HepG2 (cell line): ENCODE results near the gene MPPE1. TPM values are rescaled to one million over a fixed set of nuclear protein-coding genes. Genes with fewer than 3 reads are reported as not detected.

Source experiments
- BCL3 ChIP-seq: sonication (generic); formaldehyde crosslinking; IDR thresholded peaks from 2 replicates; pipeline ENCODE4 v1.5.1; 2020; ENCODE audit warnings: mild to moderate bottlenecking, missing genetic modification reagents, moderate library complexity
- CCAR2 ChIP-seq: fragments of 200-400 bp; formaldehyde crosslinking; optimal IDR thresholded peaks from 2 replicates; pipeline ENCODE3; 2018; ENCODE audit warnings: low read depth, mild to moderate bottlenecking, low read length, moderate library complexity
- DPF2 ChIP-seq: sonication (generic); formaldehyde crosslinking; IDR thresholded peaks from 2 replicates; pipeline ENCODE4 v1.4.0; 2020; ENCODE audit warnings: mild to moderate bottlenecking, low read depth, missing genetic modification reagents, borderline replicate concordance
- GFI1 ChIP-seq: sonication (generic); formaldehyde crosslinking; IDR thresholded peaks from 2 replicates; pipeline ENCODE4 v1.5.0; 2020; ENCODE audit warnings: missing genetic modification reagents, mild to moderate bottlenecking, borderline replicate concordance
- HIC2 ChIP-seq: sonication (generic); formaldehyde crosslinking; IDR thresholded peaks from 2 replicates; pipeline ENCODE4 v1.9.0; 2022; ENCODE audit warnings: low read depth, missing genetic modification reagents
- HNRNPL ChIP-seq: fragments of 200-400 bp; formaldehyde crosslinking; IDR thresholded peaks from 2 replicates; pipeline ENCODE4 v1.6.1; 2017; ENCODE audit warnings: mild to moderate bottlenecking, low read depth, low read length
- MEIS2 ChIP-seq: sonication (generic); formaldehyde crosslinking; IDR thresholded peaks from 2 replicates; pipeline ENCODE4 v1.9.0; 2021; ENCODE audit warnings: mild to moderate bottlenecking, missing genetic modification reagents
- NKX3-1 ChIP-seq: sonication (generic); formaldehyde crosslinking; IDR thresholded peaks from 2 replicates; pipeline ENCODE4 v1.5.0; 2020; ENCODE audit warnings: missing genetic modification reagents
- NR1H2 ChIP-seq: sonication (generic); formaldehyde crosslinking; IDR thresholded peaks from 2 replicates; pipeline ENCODE4 v1.8.1; 2022; ENCODE audit warnings: low read depth, missing genetic modification reagents, borderline replicate concordance
- PHF21A ChIP-seq: sonication (generic); formaldehyde crosslinking; IDR thresholded peaks from 2 replicates; pipeline ENCODE4 v1.5.0; 2020; ENCODE audit warnings: mild to moderate bottlenecking, missing genetic modification reagents
- RBAK ChIP-seq: sonication (generic); formaldehyde crosslinking; IDR thresholded peaks from 2 replicates; pipeline ENCODE4 v1.5.1; 2020; ENCODE audit warnings: mild to moderate bottlenecking, missing genetic modification reagents
- SRF ChIP-seq: IDR thresholded peaks from 2 replicates; pipeline ENCODE4 v1.6.1; 2011; ENCODE audit warnings: mild to moderate bottlenecking, low read depth, low read length, moderate library complexity
- TFE3 ChIP-seq: IDR thresholded peaks from 2 replicates; pipeline ENCODE4 v1.6.1; 2016
- TOE1 ChIP-seq: sonication (generic); formaldehyde crosslinking; IDR thresholded peaks from 2 replicates; pipeline ENCODE4 v1.4.0; 2020; ENCODE audit warnings: mild to moderate bottlenecking, missing genetic modification reagents
- UBTF ChIP-seq: sonication (generic); formaldehyde crosslinking; IDR thresholded peaks from 2 replicates; pipeline ENCODE4 v1.4.0; 2020; ENCODE audit warnings: mild to moderate bottlenecking, missing genetic modification reagents
- ZKSCAN5 ChIP-seq: sonication (generic); formaldehyde crosslinking; IDR thresholded peaks from 2 replicates; pipeline ENCODE4 v1.5.1; 2020; ENCODE audit warnings: mild to moderate bottlenecking, missing genetic modification reagents
- ZNF678 ChIP-seq: sonication (generic); formaldehyde crosslinking; IDR thresholded peaks from 2 replicates; pipeline ENCODE4 v1.4.0; 2020; ENCODE audit warnings: mild to moderate bottlenecking, missing genetic modification reagents
- ZSCAN31 ChIP-seq: sonication (generic); formaldehyde crosslinking; IDR thresholded peaks from 2 replicates; pipeline ENCODE4 v1.5.0; 2020; ENCODE audit warnings: low read depth, mild to moderate bottlenecking, missing genetic modification reagents
- ZSCAN9 ChIP-seq: IDR thresholded peaks from 2 replicates; pipeline ENCODE4 v1.6.1; 2016; ENCODE audit warnings: borderline replicate concordance
- ZXDC ChIP-seq: sonication (generic); formaldehyde crosslinking; IDR thresholded peaks from 2 replicates; pipeline ENCODE4 v1.5.0; 2020; ENCODE audit warnings: mild to moderate bottlenecking, missing genetic modification reagents
- polyA plus RNA-seq, 8 experiments: library from polyadenylated mRNA; depleted of rRNA in 3 of 8; stranded (reverse) in 7 of 8; unstranded in 1 of 8; fragments of >200 nt; fragmentation: Illumina TruSeq in 4 of 8; extraction: Trizol in 4 of 8; gene quantifications; 2 replicates each; pipeline versions ENCODE4 v1.2.1 to v1.2.3, GENCODE V29; 2011 to 2016; ENCODE audit warnings: low read depth in 4 of 8, missing spikeins in 1 of 8, mixed read lengths in 1 of 8; ENCODE audit not compliant: insufficient read depth in 1 of 8
- total RNA-seq, 5 experiments: library from RNA; depleted of rRNA; stranded (reverse); fragments of >200 nt; fragmentation: Illumina TruSeq; extraction: Trizol; gene quantifications; 2 replicates each; pipeline ENCODE4 v1.2.3, GENCODE V29; 2016; ENCODE audit warnings: low read depth in 1 of 5

MPPE1 gene
- total and polyA plus RNA-seq, 2 of the 13 experiments (the other 11 are each of a cell fraction or from before 2014, with no cell fraction given): 9.6 to 11.9 TPM

- TF ChIP-seq TFE3 (peak; percentile 75), DPF2 (CRISPR knock-in tag) (peak; percentile 48; the same call in 1 of the 2 replicates), HIC2 (no peak), UBTF (CRISPR knock-in tag) (0 out of 2 replicates have a peak, but pooled peaks have one; percentile 27), HNRNPL (no peak), NKX3-1 (CRISPR knock-in tag) (no peak), CCAR2 (no peak), RBAK (CRISPR knock-in tag) (no peak), ZXDC (CRISPR knock-in tag) (no peak), TOE1 (CRISPR knock-in tag) (no peak), ZKSCAN5 (CRISPR knock-in tag) (no peak), NR1H2 (no peak), ZSCAN9 (CRISPR knock-in tag) (peak; percentile 87; the same call in 1 of the 2 replicates), PHF21A (peak; percentile 81), BCL3 (CRISPR knock-in tag) (0 out of 2 replicates have a peak, but pooled peaks have one; percentile 48), ZNF678 (no peak), SRF (no peak), ZSCAN31 (CRISPR knock-in tag) (no peak; the same call in 1 of the 2 replicates), GFI1 (CRISPR knock-in tag) (peak; percentile 81), MEIS2 (CRISPR knock-in tag) (no peak)
Observed at GRCh38 chr18:11857177-11857887, 50.8 kb downstream of the MPPE1 start (continued).
